NCI-H1105 (cell line): ENCODE data around the gene ACTL7A.

Source experiments
- DNase-seq: peaks from one replicate; lab custom pipeline; 2025; lab: John Stamatoyannopoulos, UW

Gene ACTL7A

DNA sequence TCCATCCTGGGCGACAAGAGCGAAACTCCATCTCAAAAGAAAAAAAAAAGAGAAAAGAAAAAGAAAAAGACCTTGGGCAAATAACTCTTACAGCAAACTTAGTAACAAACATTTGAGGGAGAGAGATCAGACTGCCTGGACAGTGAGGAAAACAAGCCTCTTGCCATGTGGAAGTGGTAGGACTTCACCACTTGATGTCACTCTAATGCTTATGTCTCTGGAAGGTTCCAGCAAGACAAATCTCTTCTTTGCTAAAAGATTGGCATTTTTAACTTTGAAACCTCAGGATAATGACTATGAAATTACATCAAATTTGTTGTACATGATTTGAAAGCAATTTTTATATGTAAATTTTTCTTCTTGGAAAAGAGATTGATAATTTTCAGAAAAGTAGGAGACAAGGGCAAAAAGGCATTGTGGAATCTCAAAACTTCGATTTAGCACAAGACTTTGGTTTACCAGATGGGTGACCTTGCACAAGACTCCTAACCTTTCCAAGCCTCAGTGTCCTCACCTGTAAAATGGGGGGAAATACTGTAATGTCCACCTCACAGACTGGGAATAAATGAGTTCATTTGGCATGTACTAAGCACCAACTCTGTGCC is 11.7 kb upstream of the ACTL7A start:
- DNase-seq = no peak

DNA sequence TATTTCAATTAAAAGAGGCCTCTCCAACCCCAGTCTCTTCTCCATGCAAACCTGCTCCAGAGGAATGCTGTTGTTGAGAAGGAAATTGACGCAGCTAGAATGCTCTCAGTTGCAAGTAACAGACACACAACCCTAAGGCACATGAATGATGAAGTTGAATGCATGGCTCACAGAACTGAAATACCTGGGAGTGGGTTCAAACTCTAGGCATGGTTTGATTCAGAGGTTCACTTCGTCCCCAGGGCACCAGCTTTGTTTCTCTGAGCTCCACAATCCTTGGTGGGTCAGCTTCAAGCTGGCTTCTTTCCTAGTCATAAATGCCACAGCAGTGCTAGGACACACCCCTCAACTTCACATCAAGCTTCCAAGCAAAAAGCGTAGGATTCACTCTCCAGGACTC is 10.9 kb upstream of the ACTL7A start:
- DNase-seq = no peak

DNA sequence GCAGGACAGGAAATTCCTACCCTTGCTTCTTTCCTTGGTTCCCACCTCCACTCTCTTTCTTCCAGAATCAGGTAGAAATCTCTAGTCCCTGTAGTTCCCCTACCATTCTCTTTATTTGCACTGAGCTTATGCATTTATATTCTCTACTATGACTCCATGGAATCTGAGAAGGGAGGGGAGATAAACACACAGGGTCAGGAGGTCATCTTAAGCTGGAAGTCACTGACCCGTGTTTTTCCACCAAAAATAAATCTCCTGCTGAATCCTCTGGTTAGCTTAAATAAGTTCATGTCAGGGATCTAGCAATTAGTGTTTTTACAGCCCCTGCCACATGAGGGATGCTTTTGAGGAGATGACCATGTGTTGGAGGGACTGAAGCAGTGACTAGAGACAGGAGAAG is 10.0 kb upstream of the ACTL7A start:
- DNase-seq = no peak

DNA sequence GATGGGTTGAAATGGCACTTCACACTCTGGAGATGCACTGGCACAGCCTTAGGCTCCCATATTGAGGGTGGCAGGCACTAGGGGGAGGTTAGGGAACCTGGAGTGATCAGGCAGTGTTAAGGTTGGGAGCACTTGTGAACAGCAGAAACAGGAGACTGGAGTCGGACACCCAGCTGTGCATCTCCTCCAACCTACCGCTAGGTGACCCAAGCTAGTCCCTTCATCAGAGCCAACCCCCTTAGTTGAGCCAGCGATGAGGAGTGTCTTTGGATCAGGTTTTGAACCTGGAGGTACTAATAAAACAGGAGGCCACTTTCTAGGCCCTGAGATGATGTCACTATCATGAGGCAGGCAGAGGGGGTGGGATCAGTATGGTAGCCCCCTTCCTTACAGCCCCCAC is 8.0 kb upstream of the ACTL7A start:
- no peak for DNase-seq

- DNase-seq = no peak
Observed at GRCh38 chr9:108854641-108855528, 7.2 kb upstream of the ACTL7A start.

GRCh38 chr9:108855529-108855886 is 6.6 kb upstream of the ACTL7A start:
- no peak for DNase-seq

DNA sequence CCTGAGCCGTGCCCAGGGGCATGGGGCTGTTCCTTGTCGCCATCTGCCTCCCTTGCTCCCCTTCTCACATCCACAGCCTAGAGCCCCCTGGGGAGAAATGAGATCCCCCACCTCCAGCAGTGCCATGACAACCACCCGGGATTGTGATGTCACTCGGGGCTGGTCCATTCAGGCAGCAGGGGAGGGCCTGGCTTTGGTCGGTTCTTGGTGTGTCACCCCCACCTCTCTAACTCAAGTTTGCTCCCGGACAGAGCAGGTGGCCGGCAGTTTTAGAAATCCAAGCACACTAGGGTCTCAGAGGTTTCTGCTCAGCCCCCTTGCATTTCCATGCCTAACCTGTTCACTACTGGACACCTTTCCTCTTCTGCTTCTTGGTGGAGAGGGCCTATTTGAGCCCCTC is 6.2 kb upstream of the ACTL7A start, which contains the start of gene ACTL7B:
Gene ACTL7B (minus strand): TSS at position 99 of the 400 bp plus-strand sequence. CDS start 56 bp downstream, at position 43.
- no peak for DNase-seq

DNA sequence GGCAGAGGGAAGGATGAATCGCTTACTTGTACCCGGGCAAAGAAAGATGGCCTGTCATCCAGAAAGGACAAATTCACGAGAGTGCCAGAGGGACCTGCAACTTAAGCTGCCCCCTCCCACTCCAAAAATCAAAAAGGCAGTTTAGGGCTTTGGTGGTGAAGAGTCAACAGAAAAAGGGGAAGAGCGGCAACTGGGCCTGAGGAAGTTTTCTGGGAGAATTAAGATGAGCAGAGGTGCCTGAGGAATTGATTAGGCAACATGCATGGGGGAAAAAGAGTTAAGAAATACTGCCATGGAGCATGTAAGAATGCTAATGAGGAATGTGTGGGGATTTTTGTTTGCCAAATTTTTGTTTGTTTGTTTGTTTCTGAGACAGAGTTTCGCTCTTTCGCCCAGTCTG is 4.5 kb upstream of the ACTL7A start:
- no peak for DNase-seq

GRCh38 chr9:108859459-108860114 is 2.5 kb upstream of the ACTL7A start:
- no peak for DNase-seq

- no peak for DNase-seq
Observed at GRCh38 chr9:108860354-108860753, 1.7 kb upstream of the ACTL7A start.

DNA sequence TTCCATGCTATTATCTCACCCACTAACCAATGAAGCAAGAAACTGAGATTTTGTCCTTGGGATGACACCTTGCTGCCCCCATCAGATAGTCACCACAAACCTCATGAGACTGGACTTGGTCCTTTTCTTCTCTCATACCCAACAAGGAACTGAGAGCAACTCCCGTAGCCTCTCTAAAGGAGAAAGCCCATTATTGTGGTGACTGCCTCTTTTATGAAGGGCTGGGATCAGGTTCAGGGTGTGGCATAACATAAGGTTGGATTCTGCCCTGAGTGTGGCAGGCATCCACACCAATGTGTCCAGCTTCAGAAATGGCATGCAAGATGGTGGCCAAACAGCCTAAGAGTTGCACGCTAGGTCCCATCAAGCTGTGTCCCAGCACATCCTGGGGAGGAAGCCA is 1.3 kb upstream of the ACTL7A start:
- DNase-seq = no peak

DNA sequence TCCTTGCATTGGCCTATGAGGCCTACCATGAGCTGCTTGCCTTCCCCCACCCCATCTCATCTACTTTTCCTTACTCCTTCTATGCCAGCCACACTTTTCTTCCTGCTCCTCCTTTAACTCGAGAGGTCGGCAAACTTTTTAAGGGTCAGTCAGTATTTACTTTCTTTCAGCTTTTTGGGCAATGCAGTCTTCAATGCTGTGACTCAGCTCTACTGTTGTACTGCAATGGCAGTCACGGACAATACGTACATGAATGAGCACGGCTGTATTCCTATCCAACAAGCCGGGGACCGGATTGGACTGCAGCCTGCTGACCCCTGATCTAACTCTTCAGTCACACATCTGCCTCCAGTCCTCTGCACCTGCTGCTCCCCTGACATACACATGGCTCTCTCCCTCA is 602 bp upstream of the ACTL7A start:
- no peak for DNase-seq

- no peak for DNase-seq
Observed at GRCh38 chr9:108863891-108864290, 1.8 kb downstream of the ACTL7A start.

- DNase-seq = no peak
Observed at GRCh38 chr9:108864446-108864845, 2.4 kb downstream of the ACTL7A start.

DNA sequence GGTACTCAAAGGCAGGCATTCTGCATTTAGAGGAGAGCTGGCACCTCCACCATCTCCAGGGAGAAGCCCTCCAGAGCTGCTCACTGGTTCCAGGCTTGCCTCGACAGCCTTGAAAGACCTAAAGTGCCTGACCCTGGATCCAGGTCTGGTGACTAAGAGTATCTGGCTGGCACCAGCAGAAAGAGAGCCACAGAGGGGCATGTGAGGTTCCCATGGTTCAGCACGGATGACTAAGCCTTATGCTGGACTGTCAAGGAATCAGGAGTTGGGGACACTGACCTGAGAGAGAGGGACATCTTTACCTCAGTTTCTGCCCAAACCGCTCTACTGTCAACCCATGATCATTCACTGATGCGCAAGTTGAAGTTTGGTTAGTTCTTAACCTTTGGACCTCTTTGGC is 3.0 kb downstream of the ACTL7A start:
- DNase-seq = no peak

- DNase-seq = no peak
Observed at GRCh38 chr9:108866001-108866420, 3.9 kb downstream of the ACTL7A start.

DNA sequence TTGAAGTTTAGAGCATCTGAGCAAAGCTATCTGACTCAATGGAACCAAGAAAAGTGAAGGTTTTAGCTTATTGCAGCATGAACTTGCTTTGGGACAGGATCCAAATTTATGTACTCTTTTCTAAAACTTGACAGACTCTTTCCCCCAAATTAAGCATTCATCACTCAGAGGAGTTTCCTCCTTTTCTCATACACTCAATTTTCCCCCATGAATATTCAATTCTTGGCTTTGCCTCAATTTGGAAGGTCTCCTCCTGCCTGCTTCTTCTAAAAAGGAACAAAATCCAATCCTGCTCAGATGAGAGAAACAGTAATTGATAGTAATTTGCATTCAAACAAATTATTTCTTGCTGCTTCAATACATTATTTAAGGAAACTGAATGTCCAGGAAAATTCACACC is 5.0 kb downstream of the ACTL7A start:
- no peak for DNase-seq

DNA sequence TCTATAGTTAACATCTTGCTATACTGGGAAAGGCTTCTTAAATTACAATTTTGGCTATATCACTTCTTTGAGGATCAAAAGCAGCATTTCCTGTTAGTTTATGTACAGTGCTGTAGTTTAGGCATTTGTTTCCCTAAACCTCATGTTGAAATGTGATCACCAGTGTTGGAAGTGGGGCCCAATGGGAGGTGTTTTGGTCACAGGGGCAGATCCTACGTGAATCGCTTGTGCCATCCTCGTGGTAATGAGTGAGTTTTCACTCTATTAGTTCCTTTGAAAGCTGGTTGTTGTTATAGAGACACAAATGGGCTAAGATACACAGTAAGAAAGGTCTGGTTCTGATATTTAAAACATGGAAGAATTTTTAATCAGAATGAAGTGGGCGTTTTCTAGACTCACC is 5.8 kb downstream of the ACTL7A start:
- no peak for DNase-seq

DNA sequence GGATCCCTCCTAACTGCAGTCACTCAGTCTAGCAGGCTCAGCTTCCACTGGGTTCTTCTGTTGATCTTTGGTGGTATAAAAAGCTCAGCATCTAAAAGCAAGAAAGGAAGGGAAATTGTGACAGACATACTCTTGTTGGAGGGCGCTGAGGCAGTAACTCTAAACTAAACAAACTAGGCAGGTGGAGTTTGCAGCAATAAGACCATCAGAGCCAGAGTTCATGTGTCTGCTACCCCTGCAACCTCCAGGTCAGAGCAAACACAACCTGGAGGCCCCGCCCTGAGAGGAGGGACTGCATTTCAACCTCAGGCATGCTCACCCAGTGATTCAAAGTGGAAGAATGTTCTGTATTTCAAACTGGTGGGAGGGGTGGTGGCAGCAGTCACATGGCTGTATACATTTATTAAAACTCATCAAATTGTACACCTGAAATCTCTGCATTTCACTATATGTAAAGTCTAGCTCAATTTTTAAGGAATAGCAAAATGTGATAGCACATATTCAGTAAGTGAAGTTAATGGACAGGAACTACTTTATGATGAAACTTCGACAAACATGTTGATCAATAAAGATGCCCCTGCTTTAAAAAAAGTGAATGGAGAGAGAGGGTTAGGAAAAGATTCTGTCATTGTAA is 7.1 kb downstream of the ACTL7A start:
- no peak for DNase-seq

GRCh38 chr9:108874058-108874788 is 12.2 kb downstream of the ACTL7A start:
- no peak for DNase-seq

DNA sequence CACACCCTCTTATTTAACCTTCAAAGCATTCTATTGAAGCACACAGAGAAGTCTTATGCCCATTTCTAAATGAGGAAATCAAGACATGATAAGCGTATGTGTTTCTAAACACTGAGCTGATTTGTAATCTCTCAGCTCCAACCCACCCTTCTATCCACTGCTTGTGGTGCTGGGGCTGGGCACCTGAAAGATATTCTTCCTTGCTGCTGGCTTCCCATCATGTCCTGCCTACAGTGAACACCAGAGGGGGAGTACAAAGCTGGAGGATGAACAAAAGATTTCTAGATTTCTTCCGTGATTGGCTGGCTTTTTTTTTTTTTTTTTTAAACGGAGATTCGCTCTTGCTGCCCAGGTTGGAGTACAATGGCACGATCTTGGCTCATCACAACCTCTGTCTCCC is 14.4 kb downstream of the ACTL7A start:
- DNase-seq = no peak

DNA sequence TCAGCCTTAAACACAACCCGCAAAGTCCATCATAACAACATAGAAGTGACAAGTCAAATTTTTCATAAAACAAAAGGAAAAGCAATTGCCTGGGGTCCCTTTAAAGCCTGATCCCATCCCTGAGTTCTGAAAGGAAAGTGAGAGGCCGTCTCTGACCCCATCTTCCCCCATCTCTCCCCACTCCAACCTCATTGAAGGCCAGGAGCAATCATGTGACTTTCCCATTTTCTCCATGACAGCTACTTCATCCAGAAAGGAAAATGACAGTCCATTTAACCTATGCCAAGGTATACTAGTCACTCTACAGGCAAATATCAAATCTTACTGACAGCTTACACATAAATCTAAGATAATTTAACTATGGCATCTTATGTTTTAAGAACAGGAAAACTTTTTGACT is 15.5 kb downstream of the ACTL7A start:
- DNase-seq = no peak
